GM23338 (cell line): ENCODE measurements around the gene RASSF4. TPM values are rescaled to one million over a fixed set of nuclear protein-coding genes. Genes with fewer than 3 reads are reported as not detected.

Source experiments
- ATAC-seq: fragments of 200-7000 bp; cut with Tn5 transposase; 3 replicates; pipeline ENCODE4 v1.9.1; 2020
- DNase-seq: peaks from one replicate; pipeline ENCODE4 v3.0.0-alpha.2; 2015; ENCODE audit warnings: low spot score
- H2AFZ ChIP-seq: fragments of 200-600 bp; sonication (generic); 2 replicates; pipeline ENCODE4 v1.8.0; 2016; ENCODE audit warnings: antibody characterized with exemption, mild to moderate bottlenecking, moderate library complexity
- H3F3A ChIP-seq: fragments of 200-600 bp; sonication (generic); replicated peaks from 2 replicates; pipeline ENCODE4 v1.8.0; 2017; ENCODE audit warnings: antibody characterized with exemption, mixed run types, low read depth
- H3K27ac ChIP-seq: fragments of 200-600 bp; sonication (generic); 2 replicates; pipeline ENCODE4 v1.6.1; 2016; ENCODE audit warnings: low read depth
- H3K27me3 ChIP-seq: fragments of 200-600 bp; sonication (generic); 2 replicates; pipeline ENCODE4 v1.8.0; 2016; ENCODE audit warnings: mild to moderate bottlenecking, mixed run types, moderate library complexity; ENCODE audit not compliant: insufficient read depth
- H3K36me3 ChIP-seq: fragments of 200-600 bp; sonication (generic); 2 replicates; pipeline ENCODE4 v1.8.0; 2016; ENCODE audit warnings: mild to moderate bottlenecking; ENCODE audit not compliant: insufficient read depth
- H3K4me1 ChIP-seq: fragments of 200-600 bp; sonication (generic); 2 replicates; pipeline ENCODE4 v1.8.0; 2016; ENCODE audit warnings: mild to moderate bottlenecking, moderate library complexity; ENCODE audit not compliant: insufficient read depth
- H3K4me2 ChIP-seq: fragments of 200-600 bp; sonication (generic); 2 replicates; pipeline ENCODE4 v1.7.1; 2017; ENCODE audit warnings: mixed run types
- H3K4me3 ChIP-seq: fragments of 200-600 bp; sonication (generic); 2 replicates; pipeline ENCODE4 v1.6.1; 2016; ENCODE audit warnings: mixed run types
- H3K79me2 ChIP-seq: fragments of 200-600 bp; sonication (generic); replicated peaks from 2 replicates; pipeline ENCODE4 v1.8.0; 2017; ENCODE audit warnings: mild to moderate bottlenecking; ENCODE audit not compliant: insufficient read depth
- H3K9me2 ChIP-seq: fragments of 200-600 bp; sonication (generic); 2 replicates; pipeline ENCODE4 v1.8.0; 2017; ENCODE audit not compliant: insufficient read depth
- H4K20me1 ChIP-seq: fragments of 200-600 bp; sonication (generic); replicated peaks from 2 replicates; pipeline ENCODE4 v1.8.0; 2017; ENCODE audit warnings: mild to moderate bottlenecking; ENCODE audit not compliant: insufficient read depth
- H3K27ac Mint-ChIP-seq: 2 replicates; pipeline ENCODE4 v1.8.0; 2020; ENCODE audit warnings: inconsistent platforms, mild to moderate bottlenecking, moderate library complexity, mixed read lengths
- H3K27me3 Mint-ChIP-seq: 3 replicates; pipeline ENCODE4 v1.8.0; 2022; ENCODE audit warnings: low read depth, mild to moderate bottlenecking, moderate library complexity, mixed read lengths, inconsistent platforms; ENCODE audit not compliant: insufficient read depth, poor library complexity
- H3K36me3 Mint-ChIP-seq: 3 replicates; pipeline ENCODE4 v1.8.0; 2021; ENCODE audit warnings: low read depth, mild to moderate bottlenecking, inconsistent platforms, moderate library complexity, mixed read lengths
- H3K4me1 Mint-ChIP-seq: 3 replicates; pipeline ENCODE4 v1.8.0; 2020; ENCODE audit warnings: mild to moderate bottlenecking, inconsistent platforms, mixed read lengths
- H3K4me3 Mint-ChIP-seq: 3 replicates; pipeline ENCODE4 v1.8.0; 2021; ENCODE audit warnings: moderate library complexity, mild to moderate bottlenecking, inconsistent platforms, mixed read lengths
- H3K9me3 Mint-ChIP-seq: 3 replicates; pipeline ENCODE4 v1.8.0; 2020; ENCODE audit warnings: moderate library complexity, mild to moderate bottlenecking, inconsistent platforms, mixed read lengths
- EZH2 ChIP-seq: fragments of 200-600 bp; sonication (generic); IDR thresholded peaks from one replicate; pipeline ENCODE4 v1.8.0; 2017; ENCODE audit warnings: antibody characterized with exemption, mild to moderate bottlenecking, low read depth; ENCODE audit not compliant: unreplicated experiment
- EZH2phosphoT487 ChIP-seq: fragments of 200-600 bp; sonication (generic); IDR thresholded peaks from one replicate; pipeline ENCODE4 v1.8.1; 2018; ENCODE audit warnings: antibody characterized with exemption; ENCODE audit not compliant: unreplicated experiment
- NANOG ChIP-seq: IDR thresholded peaks from 2 replicates; pipeline ENCODE4 v1.6.1; 2016; ENCODE audit warnings: antibody characterized with exemption, borderline replicate concordance
- STAT1 ChIP-seq: IDR thresholded peaks from one replicate; pipeline ENCODE4 v1.6.1; 2016; ENCODE audit warnings: antibody characterized with exemption; ENCODE audit not compliant: unreplicated experiment
- ZNF331 ChIP-seq: fragments of 250-450 bp; sonication (Bioruptor Pico); IDR thresholded peaks from 2 replicates; pipeline ENCODE4 v1.5.0; 2020; ENCODE audit warnings: low read depth, mild to moderate bottlenecking, moderate library complexity
- polyA plus RNA-seq: library from polyadenylated mRNA; unstranded; fragments of >200 nt; fragmentation: Nextera tagmentation; extraction: Ambion mirVana; gene quantifications from 2 replicates; pipeline ENCODE4 v1.2.1, GENCODE V29; 2016
- total RNA-seq: library from RNA; depleted of rRNA; stranded (reverse); fragments of >200 nt; shearing (Covaris generic); gene quantifications from 2 replicates; pipeline ENCODE4 v1.2.3, GENCODE V29; 2014
- TF ChIP-seq, protein P1 (sequence below): fragments of 250-450 bp; sonication (Bioruptor Pico); IDR thresholded peaks from 2 replicates; pipeline ENCODE4 v1.5.0; 2020; ENCODE audit warnings: mild to moderate bottlenecking, moderate library complexity

RASSF4 gene
- total and polyA plus RNA-seq, 2 experiments from 2014 or later, result 12.4 to 13.6 TPM

DNA sequence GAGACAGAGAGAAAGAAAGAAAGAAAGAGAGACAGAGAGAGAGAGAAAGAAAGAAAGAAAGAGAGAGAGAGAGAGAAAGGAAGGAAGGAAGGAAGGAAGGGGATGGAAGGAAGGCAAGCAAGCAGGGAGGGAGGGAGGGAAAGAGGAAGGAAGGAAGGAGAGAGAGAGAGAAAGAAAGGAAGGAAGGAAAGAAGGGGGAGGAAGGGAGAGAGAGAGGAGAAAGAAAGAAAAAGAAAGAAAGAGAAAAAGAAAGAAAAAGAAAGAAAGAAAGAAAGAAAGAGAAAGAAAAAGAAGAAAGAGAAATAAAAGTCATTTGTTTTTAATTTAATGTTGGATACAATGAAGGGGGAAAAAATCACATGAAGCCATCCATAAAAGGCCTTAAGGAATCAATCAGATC is 4.6 kb upstream of the RASSF4 start:
- no peak overlapping the region for H2AFZ ChIP-seq
- TF ChIP-seq STAT1, result no peak
- TF ChIP-seq, protein P1, sequence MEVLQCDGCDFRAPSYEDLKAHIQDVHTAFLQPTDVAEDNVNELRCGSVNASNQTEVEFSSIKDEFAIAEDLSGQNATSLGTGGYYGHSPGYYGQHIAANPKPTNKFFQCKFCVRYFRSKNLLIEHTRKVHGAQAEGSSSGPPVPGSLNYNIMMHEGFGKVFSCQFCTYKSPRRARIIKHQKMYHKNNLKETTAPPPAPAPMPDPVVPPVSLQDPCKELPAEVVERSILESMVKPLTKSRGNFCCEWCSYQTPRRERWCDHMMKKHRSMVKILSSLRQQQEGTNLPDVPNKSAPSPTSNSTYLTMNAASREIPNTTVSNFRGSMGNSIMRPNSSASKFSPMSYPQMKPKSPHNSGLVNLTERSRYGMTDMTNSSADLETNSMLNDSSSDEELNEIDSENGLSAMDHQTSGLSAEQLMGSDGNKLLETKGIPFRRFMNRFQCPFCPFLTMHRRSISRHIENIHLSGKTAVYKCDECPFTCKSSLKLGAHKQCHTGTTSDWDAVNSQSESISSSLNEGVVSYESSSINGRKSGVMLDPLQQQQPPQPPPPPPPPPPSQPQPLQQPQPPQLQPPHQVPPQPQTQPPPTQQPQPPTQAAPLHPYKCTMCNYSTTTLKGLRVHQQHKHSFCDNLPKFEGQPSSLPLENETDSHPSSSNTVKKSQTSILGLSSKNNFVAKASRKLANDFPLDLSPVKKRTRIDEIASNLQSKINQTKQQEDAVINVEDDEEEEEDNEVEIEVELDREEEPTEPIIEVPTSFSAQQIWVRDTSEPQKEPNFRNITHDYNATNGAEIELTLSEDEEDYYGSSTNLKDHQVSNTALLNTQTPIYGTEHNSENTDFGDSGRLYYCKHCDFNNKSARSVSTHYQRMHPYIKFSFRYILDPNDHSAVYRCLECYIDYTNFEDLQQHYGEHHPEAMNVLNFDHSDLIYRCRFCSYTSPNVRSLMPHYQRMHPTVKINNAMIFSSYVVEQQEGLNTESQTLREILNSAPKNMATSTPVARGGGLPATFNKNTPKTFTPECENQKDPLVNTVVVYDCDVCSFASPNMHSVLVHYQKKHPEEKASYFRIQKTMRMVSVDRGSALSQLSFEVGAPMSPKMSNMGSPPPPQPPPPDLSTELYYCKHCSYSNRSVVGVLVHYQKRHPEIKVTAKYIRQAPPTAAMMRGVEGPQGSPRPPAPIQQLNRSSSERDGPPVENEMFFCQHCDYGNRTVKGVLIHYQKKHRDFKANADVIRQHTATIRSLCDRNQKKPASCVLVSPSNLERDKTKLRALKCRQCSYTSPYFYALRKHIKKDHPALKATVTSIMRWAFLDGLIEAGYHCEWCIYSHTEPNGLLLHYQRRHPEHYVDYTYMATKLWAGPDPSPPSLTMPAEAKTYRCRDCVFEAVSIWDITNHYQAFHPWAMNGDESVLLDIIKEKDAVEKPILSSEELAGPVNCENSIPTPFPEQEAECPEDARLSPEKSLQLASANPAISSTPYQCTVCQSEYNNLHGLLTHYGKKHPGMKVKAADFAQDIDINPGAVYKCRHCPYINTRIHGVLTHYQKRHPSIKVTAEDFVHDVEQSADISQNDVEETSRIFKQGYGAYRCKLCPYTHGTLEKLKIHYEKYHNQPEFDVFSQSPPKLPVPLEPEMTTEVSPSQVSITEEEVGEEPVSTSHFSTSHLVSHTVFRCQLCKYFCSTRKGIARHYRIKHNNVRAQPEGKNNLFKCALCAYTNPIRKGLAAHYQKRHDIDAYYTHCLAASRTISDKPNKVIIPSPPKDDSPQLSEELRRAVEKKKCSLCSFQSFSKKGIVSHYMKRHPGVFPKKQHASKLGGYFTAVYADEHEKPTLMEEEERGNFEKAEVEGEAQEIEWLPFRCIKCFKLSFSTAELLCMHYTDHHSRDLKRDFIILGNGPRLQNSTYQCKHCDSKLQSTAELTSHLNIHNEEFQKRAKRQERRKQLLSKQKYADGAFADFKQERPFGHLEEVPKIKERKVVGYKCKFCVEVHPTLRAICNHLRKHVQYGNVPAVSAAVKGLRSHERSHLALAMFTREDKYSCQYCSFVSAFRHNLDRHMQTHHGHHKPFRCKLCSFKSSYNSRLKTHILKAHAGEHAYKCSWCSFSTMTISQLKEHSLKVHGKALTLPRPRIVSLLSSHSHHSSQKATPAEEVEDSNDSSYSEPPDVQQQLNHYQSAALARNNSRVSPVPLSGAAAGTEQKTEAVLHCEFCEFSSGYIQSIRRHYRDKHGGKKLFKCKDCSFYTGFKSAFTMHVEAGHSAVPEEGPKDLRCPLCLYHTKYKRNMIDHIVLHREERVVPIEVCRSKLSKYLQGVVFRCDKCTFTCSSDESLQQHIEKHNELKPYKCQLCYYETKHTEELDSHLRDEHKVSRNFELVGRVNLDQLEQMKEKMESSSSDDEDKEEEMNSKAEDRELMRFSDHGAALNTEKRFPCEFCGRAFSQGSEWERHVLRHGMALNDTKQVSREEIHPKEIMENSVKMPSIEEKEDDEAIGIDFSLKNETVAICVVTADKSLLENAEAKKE, result no peak
- TF ChIP-seq ZNF331 (CRISPR knock-in tag), result no peak
- no peak for TF ChIP-seq EZH2
- TF ChIP-seq NANOG, result no peak
- TF ChIP-seq EZH2phosphoT487, result no peak
- peaks cover 4% of the 10 kb centered on the region for H3K27me3 Mint-ChIP-seq
- no peak overlapping the region for H3K4me2 ChIP-seq
- no peaks in the 10 kb centered on the region for H3K36me3 ChIP-seq
- H4K20me1 ChIP-seq, result no peaks in the 10 kb centered on the region
- no peaks in the 10 kb centered on the region for H3K27me3 ChIP-seq
- H3K4me3 ChIP-seq, result no peak overlapping the region
- no peaks in the 10 kb centered on the region; the same call in 2 of the 3 replicates for H3K9me3 Mint-ChIP-seq
- no peaks in the 10 kb centered on the region for H3K79me2 ChIP-seq
- H3K9me2 ChIP-seq, result no peaks in the 10 kb centered on the region
- peaks cover 26% of the 10 kb centered on the region for H3K4me1 Mint-ChIP-seq
- H3F3A ChIP-seq, result no peaks in the 10 kb centered on the region
- H3K4me3 Mint-ChIP-seq, result no peak overlapping the region
- no peak overlapping the region for H3K27ac ChIP-seq
- DNase-seq (no peak), ATAC-seq (no peak)
- peaks cover 21% of the 10 kb centered on the region for H3K4me1 ChIP-seq
- H3K36me3 Mint-ChIP-seq, result peaks cover 11% of the 10 kb centered on the region; the same call in 2 of the 3 replicates
- H3K27ac Mint-ChIP-seq, result no peak overlapping the region

DNA sequence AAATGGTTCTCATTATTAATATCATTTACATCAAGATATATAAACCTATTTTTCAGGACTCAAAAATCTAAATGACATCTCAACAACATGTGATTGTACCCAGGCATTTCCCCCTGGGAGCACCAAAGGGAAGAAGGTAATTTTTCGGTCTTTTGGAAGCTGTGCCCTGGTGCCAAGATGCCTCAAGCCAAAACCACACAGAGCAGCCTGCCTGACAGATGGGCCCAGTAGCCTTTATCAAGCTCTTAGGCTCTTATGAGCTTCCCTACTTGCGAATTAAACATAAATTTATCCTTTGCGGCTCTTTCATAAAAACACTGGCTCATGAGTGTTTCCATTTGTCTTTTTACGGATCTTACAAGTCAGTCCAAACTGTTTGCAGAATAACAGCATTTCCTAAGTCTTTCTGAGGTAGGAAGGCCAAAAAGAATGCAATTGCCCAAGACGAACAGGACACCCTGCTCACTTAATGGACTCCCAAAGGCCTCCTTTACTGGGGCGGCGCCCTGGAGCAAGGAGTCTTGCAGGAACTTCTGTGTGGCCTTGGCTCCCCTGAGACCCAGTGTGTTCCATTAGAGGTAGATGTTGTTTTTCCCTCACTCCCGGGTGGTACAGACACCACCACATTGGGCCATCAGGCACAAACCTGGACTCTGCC is 4.1 kb upstream of the RASSF4 start:
- Mint-ChIP-seq H3K9me3 (no peaks in the 10 kb centered on the region; the same call in 2 of the 3 replicates), H3K4me1 (peaks cover 28% of the 10 kb centered on the region), H3K27me3 (peaks cover 8% of the 10 kb centered on the region), H3K4me3 (no peak overlapping the region), H3K36me3 (peaks cover 11% of the 10 kb centered on the region; the same call in 2 of the 3 replicates), H3K27ac (no peak overlapping the region)
- DNase-seq, result no peak
- Histone ChIP-seq H3K27ac (no peak overlapping the region), H2AFZ (no peak overlapping the region), H3K4me2 (no peak overlapping the region), H3K4me3 (no peak overlapping the region), H4K20me1 (no peaks in the 10 kb centered on the region), H3K4me1 (peaks cover 27% of the 10 kb centered on the region), H3K36me3 (no peaks in the 10 kb centered on the region), H3K9me2 (no peaks in the 10 kb centered on the region), H3F3A (no peaks in the 10 kb centered on the region), H3K79me2 (no peaks in the 10 kb centered on the region), H3K27me3 (peaks cover 6% of the 10 kb centered on the region)
- no peak for ATAC-seq
- TF ChIP-seq, protein P1, result no peak
- TF ChIP-seq ZNF331 (CRISPR knock-in tag), result no peak
- TF ChIP-seq NANOG, result no peak
